HepG2 (cell line): ENCODE results near the gene SUN5. TPM values are rescaled to one million over a fixed set of nuclear protein-coding genes. Genes with fewer than 3 reads are reported as not detected.

Experiments used
- ATAC-seq: fragments of 200-7000 bp; cut with Tn5 transposase; 3 replicates; pipeline ENCODE4 v1.9.1; 2020; ENCODE audit warnings: mild to moderate bottlenecking, moderate library complexity
- BruUV-seq: library from RNA; stranded (reverse); fragments of 400-500 nt; replicated peaks from 2 replicates; lab custom pipeline; 2021; lab: Mats Ljungman, UMichigan
- CTCF ChIA-PET: fragments of 300-600 bp; formaldehyde crosslinking; extraction: SDS; loops from one replicate; lab custom pipeline; 2021; ENCODE audit warnings: low total read pairs, inconsistent platforms, low intra/inter-chr PET ratio; lab: Yijun Ruan, JAX
- POLR2A ChIA-PET: fragments of 350-600 bp; sonication (Branson Sonifier 250); formaldehyde crosslinking; loops from one replicate; lab custom pipeline; 2020; ENCODE audit warnings: antibody characterized with exemption, inconsistent platforms; lab: Yijun Ruan, JAX
- DNase-seq: peaks from one replicate; pipeline ENCODE4 v3.0.0-alpha.2; 2015; ENCODE audit warnings: low spot score
- FAIRE-seq: peaks from 3 replicates; lab custom pipeline; 2011; peaks lifted over from hg19 to GRCh38; lab: Jason Lieb, UNC
- H2AFZ ChIP-seq: one replicate; pipeline ENCODE4 v1.6.1; 2011; ENCODE audit warnings: low read length, inconsistent platforms
- H3K27ac ChIP-seq: fragments of 300-600 bp; 3 replicates; pipeline ENCODE4 v1.8.0; 2011; ENCODE audit warnings: mixed run types, mild to moderate bottlenecking, mixed read lengths, low read length, inconsistent platforms; ENCODE audit not compliant: insufficient read depth; ENCODE audit errors: extremely low read length
- H3K27me3 ChIP-seq, 2 experiments: fragments of 200-600 bp in 1 of 2; 2 replicates in 1 of 2; 3 replicates in 1 of 2; pipeline versions ENCODE4 v1.6.0 to v1.8.0; 2011; ENCODE audit warnings: low read length in 2 of 2, mild to moderate bottlenecking in 2 of 2, moderate library complexity in 2 of 2, inconsistent platforms in 1 of 2; ENCODE audit not compliant: insufficient read depth in 2 of 2, control insufficient read depth in 1 of 2
- H3K36me3 ChIP-seq, 2 experiments: fragments of 200-600 bp in 1 of 2; replicated peaks in 1 of 2; 2 replicates in 1 of 2; 3 replicates in 1 of 2; pipeline versions ENCODE4 v1.5.1 to v1.8.0; 2011; ENCODE audit warnings: low read length in 2 of 2, inconsistent platforms in 1 of 2; ENCODE audit not compliant: insufficient read depth in 2 of 2, control insufficient read depth in 1 of 2
- H3K4me1 ChIP-seq: 2 replicates; pipeline ENCODE4 v1.5.1; 2012; ENCODE audit warnings: low read length, inconsistent platforms; ENCODE audit not compliant: insufficient read depth
- H3K4me2 ChIP-seq: 2 replicates; pipeline ENCODE4 v1.6.0; 2011; ENCODE audit warnings: low read depth, low read length, inconsistent platforms
- H3K4me3 ChIP-seq, 3 experiments: fragments of 200-600 bp in 1 of 3; sonication (generic), shearing (Covaris generic) in 1 of 3; replicated peaks in 1 of 3; 2 replicates each; pipeline ENCODE4 v1.5.1; 2011 to 2016; ENCODE audit warnings: low read length in 3 of 3, inconsistent platforms in 2 of 3, low read depth in 2 of 3, mild to moderate bottlenecking in 2 of 3, control low read depth in 1 of 3, mixed read lengths in 1 of 3; ENCODE audit not compliant: insufficient read depth in 1 of 3
- H3K79me2 ChIP-seq: one replicate; pipeline ENCODE4 v1.6.1; 2011; ENCODE audit warnings: low read length, inconsistent platforms; ENCODE audit not compliant: insufficient read depth
- H3K9ac ChIP-seq: 2 replicates; pipeline ENCODE4 v1.6.0; 2011; ENCODE audit warnings: mild to moderate bottlenecking, low read depth, low read length, inconsistent platforms; ENCODE audit not compliant: insufficient read depth
- H3K9me3 ChIP-seq: 2 replicates; pipeline ENCODE4 v1.5.1; 2012; ENCODE audit warnings: mild to moderate bottlenecking, low read length
- H4K20me1 ChIP-seq: 2 replicates; pipeline ENCODE4 v1.6.0; 2011; ENCODE audit warnings: inconsistent platforms, mild to moderate bottlenecking, low read length, moderate library complexity; ENCODE audit not compliant: insufficient read depth
- ARHGAP35 ChIP-seq: sonication (generic); formaldehyde crosslinking; IDR thresholded peaks from 2 replicates; pipeline ENCODE4 v1.9.0; 2022; ENCODE audit warnings: mild to moderate bottlenecking, inconsistent platforms, moderate library complexity, missing genetic modification reagents, borderline replicate concordance
- CENPBD1 ChIP-seq: sonication (generic); formaldehyde crosslinking; IDR thresholded peaks from 2 replicates; pipeline ENCODE4 v1.8.0; 2022; ENCODE audit warnings: missing genetic modification reagents, low read depth, mild to moderate bottlenecking, borderline replicate concordance
- MAX ChIP-seq: IDR thresholded peaks from 2 replicates; pipeline ENCODE4 v1.6.1; 2012; ENCODE audit warnings: inconsistent platforms
- NFE2L2 ChIP-seq: fragments of 150-350 bp; IDR thresholded peaks from 2 replicates; pipeline ENCODE4 v1.6.1; 2014; ENCODE audit warnings: low read length
- PHF20 ChIP-seq: sonication (generic); formaldehyde crosslinking; IDR thresholded peaks from 2 replicates; pipeline ENCODE4 v1.5.0; 2020; ENCODE audit warnings: mild to moderate bottlenecking, missing genetic modification reagents
- POGK ChIP-seq: sonication (generic); formaldehyde crosslinking; conservative IDR thresholded peaks from 2 replicates; pipeline ENCODE4 v1.8.0; 2022; ENCODE audit warnings: mild to moderate bottlenecking, moderate library complexity, missing genetic modification reagents
- RBFOX2 ChIP-seq: fragments of 200-400 bp; formaldehyde crosslinking; IDR thresholded peaks from 2 replicates; pipeline ENCODE4 v1.6.1; 2017; ENCODE audit warnings: low read depth, mild to moderate bottlenecking, low read length
- RXRA ChIP-seq: sonication (generic); formaldehyde crosslinking; IDR thresholded peaks from 2 replicates; pipeline ENCODE4 v1.5.1; 2020; ENCODE audit warnings: missing genetic modification reagents
- SRSF1 ChIP-seq: fragments of 200-400 bp; formaldehyde crosslinking; optimal IDR thresholded peaks from 2 replicates; pipeline ENCODE3; 2017; ENCODE audit warnings: mild to moderate bottlenecking, low read depth, low read length, moderate library complexity
- TBL1XR1 ChIP-seq: fragments of 150-350 bp; IDR thresholded peaks from 2 replicates; pipeline ENCODE4 v1.6.1; 2014; ENCODE audit warnings: borderline replicate concordance, low read length; ENCODE audit not compliant: partially characterized antibody
- TBP ChIP-seq: sonication (generic); formaldehyde crosslinking; IDR thresholded peaks from 2 replicates; pipeline ENCODE4 v1.5.0; 2020; ENCODE audit warnings: missing genetic modification reagents
- ZFYVE20 ChIP-seq: sonication (generic); formaldehyde crosslinking; IDR thresholded peaks from 2 replicates; pipeline ENCODE4 v1.8.0; 2023; ENCODE audit warnings: low read depth, mild to moderate bottlenecking, moderate library complexity, missing genetic modification reagents, borderline replicate concordance
- ZNF547 ChIP-seq: sonication (generic); formaldehyde crosslinking; IDR thresholded peaks from 2 replicates; pipeline ENCODE4 v1.5.1; 2020; ENCODE audit warnings: mild to moderate bottlenecking, missing genetic modification reagents
- ZNF549 ChIP-seq: sonication (generic); formaldehyde crosslinking; IDR thresholded peaks from 2 replicates; pipeline ENCODE4 v1.5.0; 2020; ENCODE audit warnings: missing genetic modification reagents
- ZNF552 ChIP-seq: sonication (generic); formaldehyde crosslinking; IDR thresholded peaks from 2 replicates; pipeline ENCODE4 v1.9.0; 2022; ENCODE audit warnings: missing genetic modification reagents, mild to moderate bottlenecking, borderline replicate concordance
- ZNF609 ChIP-seq: sonication (generic); formaldehyde crosslinking; IDR thresholded peaks from 2 replicates; pipeline ENCODE4 v1.4.0; 2020; ENCODE audit warnings: mild to moderate bottlenecking, missing genetic modification reagents, borderline replicate concordance
- ZNF766 ChIP-seq: sonication (generic); formaldehyde crosslinking; IDR thresholded peaks from 2 replicates; pipeline ENCODE4 v1.5.0; 2020; ENCODE audit warnings: missing genetic modification reagents, borderline replicate concordance
- WGBS: methylation state at CpG from one replicate; pipeline ENCODE4 v1.1.6; 2017; ENCODE audit warnings: low lambda C conversion rate; 5-methylcytosine and 5-hydroxymethylcytosine counted together
- in situ Hi-C: cut with HindIII; loops from 2 replicates; pipeline ENCODE4 v1.10.0; 2017; ENCODE audit warnings: low pct_unique_long_range_greater_than_20kb; ENCODE audit not compliant: extremely low pct_ligation_motif_present
- intact Hi-C: fragments of 100-400 bp; cut with micrococcal nuclease; formaldehyde crosslinking; loops from one replicate; pipeline ENCODE4 v1.10.0; 2022; ENCODE audit not compliant: unreplicated experiment
- polyA plus RNA-seq, 8 experiments: library from polyadenylated mRNA; depleted of rRNA in 3 of 8; stranded (reverse) in 7 of 8; unstranded in 1 of 8; fragments of >200 nt; fragmentation: Illumina TruSeq in 4 of 8; extraction: Trizol in 4 of 8; gene quantifications; 2 replicates each; pipeline versions ENCODE4 v1.2.1 to v1.2.3, GENCODE V29; 2011 to 2016; ENCODE audit warnings: low read depth in 4 of 8, missing spikeins in 1 of 8, mixed read lengths in 1 of 8; ENCODE audit not compliant: insufficient read depth in 1 of 8
- total RNA-seq, 5 experiments: library from RNA; depleted of rRNA; stranded (reverse); fragments of >200 nt; fragmentation: Illumina TruSeq; extraction: Trizol; gene quantifications; 2 replicates each; pipeline ENCODE4 v1.2.3, GENCODE V29; 2016; ENCODE audit warnings: low read depth in 1 of 5

The SUN5 gene
- total and polyA plus RNA-seq, 2 of the 13 experiments (the other 11 are each of a cell fraction or from before 2014, with no cell fraction given): not detected

- peaks cover 29% of the 10 kb centered on the region; the same call in 1 of the 2 replicates for H4K20me1 ChIP-seq
- DNase-seq (no peak), FAIRE-seq (no peak), ATAC-seq (no peak)
- no peak overlapping the region for H2AFZ ChIP-seq
- H3K4me2 ChIP-seq: no peak overlapping the region
- H3K79me2 ChIP-seq: no peaks in the 10 kb centered on the region
- ChIA-PET POLR2A (interaction anchor here (2.8 kb wide), 1 partner anchor 11 kb away, joined by 9 read pairs; no protein-coding TSS in a partner anchor), CTCF (no interaction called here)
- WGBS: 85% methylated on average over 7 of the region's 7 CpGs
- H3K36me3 ChIP-seq: peaks cover 64 to 96% of the 10 kb centered on the region in 2 experiments
- intact Hi-C loops (no loop called here), in situ Hi-C loops (no loop called here)
- H3K27ac ChIP-seq: no peak overlapping the region
- no peaks in the 10 kb centered on the region for H3K9me3 ChIP-seq
- H3K4me3 ChIP-seq: no peak overlapping the region
- H3K9ac ChIP-seq: no peak overlapping the region
- no peaks in the 10 kb centered on the region for H3K27me3 ChIP-seq
- BruUV-seq: no TSS peak
- H3K4me1 ChIP-seq: peaks cover 7% of the 10 kb centered on the region
- no peak for TF ChIP-seq ZNF552 (CRISPR knock-in tag)
- no peak for TF ChIP-seq MAX
- no peak for TF ChIP-seq POGK (CRISPR knock-in tag)
- no peak for TF ChIP-seq PHF20 (CRISPR knock-in tag)
- TF ChIP-seq RXRA (CRISPR knock-in tag): no peak
- TF ChIP-seq ZNF547 (CRISPR knock-in tag): no peak
- no peak for TF ChIP-seq ZNF549 (CRISPR knock-in tag)
- TF ChIP-seq ZNF766 (CRISPR knock-in tag): 0 out of 2 replicates have a peak, but pooled peaks have one; percentile 55
- no peak for TF ChIP-seq CENPBD1
- TF ChIP-seq NFE2L2: no peak
- peak; percentile 2; the same call in 1 of the 2 replicates for TF ChIP-seq RBFOX2
- no peak for TF ChIP-seq ARHGAP35 (CRISPR knock-in tag)
- TF ChIP-seq TBL1XR1: no peak
- TF ChIP-seq SRSF1: no peak
- TF ChIP-seq TBP (CRISPR knock-in tag): no peak
- TF ChIP-seq ZFYVE20 (CRISPR knock-in tag): no peak
- TF ChIP-seq ZNF609 (CRISPR knock-in tag): no peak
Observed at GRCh38 chr20:33017542-33017941, 13.3 kb upstream of the SUN5 start.
